B cell (primary cell): ENCODE results near the gene RTN4RL1.

Experiments
- CTCF ChIP-seq: fragments of 200-600 bp; IDR thresholded peaks from one replicate; pipeline ENCODE4 v1.8.0; 2022; ENCODE audit warnings: antibody characterized with exemption, mild to moderate bottlenecking
- EZH2 ChIP-seq: IDR thresholded peaks from 2 replicates; pipeline ENCODE4 v1.6.1; 2012; ENCODE audit warnings: borderline replicate concordance, low read depth, mild to moderate bottlenecking, moderate library complexity, low read length; ENCODE audit not compliant: insufficient read depth, poor library complexity, severe bottlenecking

GRCh38 chr17:2051061-2051932 is 26.2 kb upstream of the RTN4RL1 start:
- TF ChIP-seq CTCF (no peak), EZH2 (no peak)
